Measurements from ENCODE around the gene NID1.
"Not testable (repeated sequence)": the region's sequence is repeated elsewhere in the genome, so short reads cannot be mapped to it uniquely, and the experiment has no call there.

NID1 gene, protein sequence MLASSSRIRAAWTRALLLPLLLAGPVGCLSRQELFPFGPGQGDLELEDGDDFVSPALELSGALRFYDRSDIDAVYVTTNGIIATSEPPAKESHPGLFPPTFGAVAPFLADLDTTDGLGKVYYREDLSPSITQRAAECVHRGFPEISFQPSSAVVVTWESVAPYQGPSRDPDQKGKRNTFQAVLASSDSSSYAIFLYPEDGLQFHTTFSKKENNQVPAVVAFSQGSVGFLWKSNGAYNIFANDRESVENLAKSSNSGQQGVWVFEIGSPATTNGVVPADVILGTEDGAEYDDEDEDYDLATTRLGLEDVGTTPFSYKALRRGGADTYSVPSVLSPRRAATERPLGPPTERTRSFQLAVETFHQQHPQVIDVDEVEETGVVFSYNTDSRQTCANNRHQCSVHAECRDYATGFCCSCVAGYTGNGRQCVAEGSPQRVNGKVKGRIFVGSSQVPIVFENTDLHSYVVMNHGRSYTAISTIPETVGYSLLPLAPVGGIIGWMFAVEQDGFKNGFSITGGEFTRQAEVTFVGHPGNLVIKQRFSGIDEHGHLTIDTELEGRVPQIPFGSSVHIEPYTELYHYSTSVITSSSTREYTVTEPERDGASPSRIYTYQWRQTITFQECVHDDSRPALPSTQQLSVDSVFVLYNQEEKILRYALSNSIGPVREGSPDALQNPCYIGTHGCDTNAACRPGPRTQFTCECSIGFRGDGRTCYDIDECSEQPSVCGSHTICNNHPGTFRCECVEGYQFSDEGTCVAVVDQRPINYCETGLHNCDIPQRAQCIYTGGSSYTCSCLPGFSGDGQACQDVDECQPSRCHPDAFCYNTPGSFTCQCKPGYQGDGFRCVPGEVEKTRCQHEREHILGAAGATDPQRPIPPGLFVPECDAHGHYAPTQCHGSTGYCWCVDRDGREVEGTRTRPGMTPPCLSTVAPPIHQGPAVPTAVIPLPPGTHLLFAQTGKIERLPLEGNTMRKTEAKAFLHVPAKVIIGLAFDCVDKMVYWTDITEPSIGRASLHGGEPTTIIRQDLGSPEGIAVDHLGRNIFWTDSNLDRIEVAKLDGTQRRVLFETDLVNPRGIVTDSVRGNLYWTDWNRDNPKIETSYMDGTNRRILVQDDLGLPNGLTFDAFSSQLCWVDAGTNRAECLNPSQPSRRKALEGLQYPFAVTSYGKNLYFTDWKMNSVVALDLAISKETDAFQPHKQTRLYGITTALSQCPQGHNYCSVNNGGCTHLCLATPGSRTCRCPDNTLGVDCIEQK

DNA sequence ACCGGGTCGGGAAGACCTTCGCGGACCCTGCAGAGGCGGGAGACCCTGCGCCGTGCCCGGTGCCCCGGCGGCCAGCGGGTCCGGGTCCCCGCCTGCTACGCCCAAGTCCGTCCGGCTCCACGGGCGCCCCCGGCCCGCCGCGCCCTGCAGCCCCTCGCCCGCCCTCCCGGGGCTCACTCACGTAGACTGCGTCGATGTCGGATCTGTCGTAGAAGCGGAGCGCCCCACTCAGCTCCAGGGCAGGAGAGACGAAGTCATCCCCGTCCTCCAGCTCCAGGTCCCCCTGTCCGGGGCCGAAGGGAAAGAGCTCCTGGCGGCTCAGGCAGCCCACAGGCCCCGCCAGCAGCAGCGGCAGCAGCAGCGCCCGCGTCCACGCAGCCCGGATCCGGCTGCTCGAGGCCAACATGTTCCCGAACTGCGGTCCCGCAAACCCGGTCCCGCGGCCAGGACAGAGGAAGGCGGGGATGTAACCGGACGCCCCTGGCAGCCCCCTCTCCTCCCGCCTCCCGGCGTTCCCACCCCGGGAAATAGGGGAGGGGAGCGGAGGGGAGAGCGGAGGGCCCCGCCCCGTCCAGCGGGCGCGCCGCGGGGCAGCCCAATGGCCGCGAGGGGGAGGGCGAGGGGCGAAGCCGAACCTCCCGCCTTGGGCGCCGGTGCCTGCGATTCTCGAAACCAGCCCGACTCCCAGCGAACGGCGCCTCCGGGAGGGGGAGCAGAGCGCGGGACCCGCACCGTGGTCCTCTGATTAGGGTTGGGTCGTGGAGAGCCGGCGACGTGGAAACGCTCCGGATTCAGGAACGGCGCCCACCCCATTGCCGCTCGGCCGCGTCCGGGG is at the start of gene NID1:
Gene NID1 (minus strand): TSS at position 417 of the 835 bp plus-strand sequence. CDS start 11 bp downstream, at position 406.
- peak; percentile 39 to 80 for DNase-seq

DNA sequence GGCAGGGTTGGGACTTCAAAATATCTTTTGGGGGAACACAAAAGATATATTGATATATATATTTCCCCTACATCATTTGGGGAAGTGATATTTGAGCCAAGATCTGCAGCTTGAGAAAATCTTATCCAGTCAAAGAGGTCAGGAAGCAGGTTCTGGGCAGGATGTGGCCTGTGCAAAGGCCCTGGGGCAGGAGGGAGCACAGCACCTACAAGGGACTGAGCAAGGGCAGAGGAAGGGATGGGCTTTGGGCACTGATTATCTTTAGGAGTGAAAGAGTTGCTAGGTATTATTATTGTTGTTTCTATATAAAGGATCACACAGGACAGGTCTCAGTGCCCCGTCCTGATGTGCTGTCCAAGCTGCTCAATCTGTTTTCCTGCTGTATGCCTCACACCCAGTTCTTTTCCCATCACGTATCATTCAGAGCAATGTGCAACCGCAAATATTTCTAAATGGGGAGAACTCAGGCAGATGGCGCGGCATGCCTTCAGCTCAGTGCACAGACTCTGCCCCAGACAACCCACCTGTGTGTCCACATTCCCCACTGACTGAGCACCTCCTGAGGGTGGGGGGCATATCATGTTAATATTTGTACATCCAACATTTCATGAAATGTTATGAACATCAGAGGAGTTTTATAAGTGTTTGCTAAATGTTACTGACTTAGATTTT is 49.3 kb upstream of the NID1 start:
- no peak for DNase-seq

DNA sequence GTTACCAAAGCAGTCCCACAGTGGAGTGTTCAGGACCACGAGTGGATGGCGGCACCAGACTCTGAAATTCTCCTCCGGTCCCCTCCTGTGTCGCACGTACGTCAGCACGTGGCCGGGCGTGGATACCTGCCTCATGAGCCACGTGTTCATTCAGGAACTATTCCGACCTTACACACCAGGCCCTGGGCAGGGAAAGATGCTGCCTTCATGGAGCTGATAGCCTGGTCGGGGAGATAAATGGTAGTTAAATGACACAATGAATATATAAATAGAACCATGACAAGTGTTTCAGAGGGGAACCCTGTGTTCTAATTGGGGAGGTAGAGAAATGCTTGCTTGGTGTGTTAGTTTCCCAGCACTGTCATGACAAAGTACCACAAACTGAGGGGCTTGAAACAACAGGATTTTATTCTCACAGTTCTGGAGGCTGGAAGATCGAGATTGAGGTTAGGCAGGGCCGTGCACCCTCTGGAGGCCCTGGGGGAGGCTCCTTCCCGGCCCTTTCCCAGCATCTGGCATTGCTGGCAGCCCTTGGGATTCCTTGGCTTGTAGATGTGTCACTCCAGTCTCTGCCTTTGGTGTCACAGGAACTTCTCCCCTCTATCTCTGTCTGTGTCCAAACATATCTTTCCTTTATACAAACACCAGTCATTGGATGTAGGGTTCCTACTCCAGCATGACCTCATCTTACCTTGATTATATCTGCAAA is 48.6 kb upstream of the NID1 start:
- no peak for DNase-seq

DNA sequence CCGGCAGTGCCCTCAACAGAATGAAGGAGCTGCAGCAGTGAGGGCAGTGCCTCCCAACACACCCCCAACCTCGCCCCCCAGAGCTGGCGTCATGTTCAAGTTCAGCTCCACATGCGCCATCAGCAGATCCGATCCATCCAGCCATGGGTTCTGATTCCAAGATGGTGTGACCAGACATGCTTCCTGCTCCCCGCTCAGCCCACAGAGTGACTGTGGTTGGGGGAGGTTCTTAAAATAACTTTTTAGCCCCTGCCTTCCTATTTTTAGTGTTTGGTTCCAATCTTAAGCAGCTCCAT is 47.4 kb upstream of the NID1 start:
- no peak for DNase-seq

DNA sequence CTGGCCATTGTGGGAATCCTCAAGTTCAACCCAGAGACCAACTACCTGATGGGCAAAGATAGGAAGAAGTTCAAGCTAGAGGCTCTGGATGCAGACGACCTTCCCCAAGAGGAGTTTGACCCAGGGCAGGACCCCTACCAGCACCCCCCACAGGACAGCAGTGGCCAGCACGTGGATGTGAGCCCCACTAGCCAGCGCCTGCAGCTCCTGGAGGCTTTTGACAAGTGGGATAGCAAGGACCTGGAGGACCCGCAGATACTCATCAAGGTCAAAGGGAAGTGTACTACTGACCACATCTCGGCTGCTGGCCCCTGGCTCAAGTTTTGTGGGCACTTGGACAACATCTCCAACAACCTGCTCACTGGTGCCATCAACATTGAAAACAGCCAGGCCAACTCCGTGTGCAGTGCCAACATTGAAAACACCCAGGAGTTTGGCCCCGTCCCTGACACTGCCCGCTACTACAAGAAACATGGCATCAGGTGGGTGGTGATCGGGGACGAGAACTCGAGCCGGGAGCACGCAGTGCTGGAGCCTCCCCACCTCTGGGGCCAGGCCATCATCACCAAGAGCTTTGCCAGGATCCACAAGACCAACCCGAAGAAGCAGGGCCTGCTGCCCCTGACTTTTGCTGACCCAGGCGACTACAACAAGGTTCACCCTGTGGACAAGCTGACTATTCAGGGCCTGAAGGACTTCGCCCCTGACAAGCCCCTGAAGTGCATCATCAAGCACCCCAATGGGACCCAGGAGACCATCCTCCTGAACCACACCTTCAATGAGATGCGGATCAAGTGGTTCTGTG is 46.8 kb upstream of the NID1 start:
- DNase-seq, result no peak

DNA sequence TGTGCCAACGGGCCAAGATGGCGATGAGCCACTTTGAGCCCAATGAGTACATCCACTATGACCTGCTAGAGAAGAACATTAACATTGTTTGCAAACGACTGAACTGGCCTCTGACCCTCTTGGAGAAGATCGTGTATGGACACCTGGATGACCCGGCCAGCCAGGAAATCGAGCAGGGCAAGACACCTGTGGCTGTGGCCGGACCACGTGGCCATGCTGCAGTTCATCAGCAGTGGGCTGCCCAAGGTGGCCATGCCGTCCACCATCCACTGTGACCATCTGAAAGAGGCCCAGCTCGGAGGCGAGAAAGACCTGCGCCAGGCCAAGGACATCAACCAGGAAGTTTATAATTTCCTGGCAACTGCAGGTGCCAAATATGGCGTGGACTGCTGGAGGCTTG is 45.2 kb upstream of the NID1 start:
- no peak for DNase-seq

DNA sequence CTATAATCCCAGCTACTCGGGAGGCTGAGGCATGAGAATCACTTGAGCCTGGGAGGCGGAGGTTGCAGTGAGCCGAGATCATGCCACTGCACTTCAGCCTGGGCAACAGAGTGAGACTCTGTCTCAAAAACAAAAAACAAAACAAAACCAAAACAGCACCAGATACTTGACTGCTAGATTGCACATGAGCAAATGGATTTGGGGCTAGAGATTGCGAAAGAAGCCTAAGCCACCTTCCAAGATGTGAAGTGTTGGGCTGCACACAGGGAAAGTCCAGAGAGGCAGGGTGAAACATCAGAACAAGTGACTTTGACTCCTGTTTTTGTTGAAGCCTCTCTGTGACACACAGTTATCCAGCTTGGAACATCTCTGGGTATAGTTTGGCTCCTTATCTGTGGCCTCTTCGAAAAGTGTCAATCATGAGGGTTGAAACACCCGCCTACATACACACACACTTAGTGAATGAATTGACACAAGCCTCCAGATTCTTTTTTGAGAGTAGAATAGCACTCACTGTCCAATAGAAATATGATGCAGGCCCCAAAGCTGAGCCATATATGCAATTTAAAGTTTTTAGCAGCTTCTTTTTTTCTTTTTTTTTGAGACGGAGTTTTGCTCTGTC is 43.2 kb upstream of the NID1 start:
- DNase-seq, result no peak

DNA sequence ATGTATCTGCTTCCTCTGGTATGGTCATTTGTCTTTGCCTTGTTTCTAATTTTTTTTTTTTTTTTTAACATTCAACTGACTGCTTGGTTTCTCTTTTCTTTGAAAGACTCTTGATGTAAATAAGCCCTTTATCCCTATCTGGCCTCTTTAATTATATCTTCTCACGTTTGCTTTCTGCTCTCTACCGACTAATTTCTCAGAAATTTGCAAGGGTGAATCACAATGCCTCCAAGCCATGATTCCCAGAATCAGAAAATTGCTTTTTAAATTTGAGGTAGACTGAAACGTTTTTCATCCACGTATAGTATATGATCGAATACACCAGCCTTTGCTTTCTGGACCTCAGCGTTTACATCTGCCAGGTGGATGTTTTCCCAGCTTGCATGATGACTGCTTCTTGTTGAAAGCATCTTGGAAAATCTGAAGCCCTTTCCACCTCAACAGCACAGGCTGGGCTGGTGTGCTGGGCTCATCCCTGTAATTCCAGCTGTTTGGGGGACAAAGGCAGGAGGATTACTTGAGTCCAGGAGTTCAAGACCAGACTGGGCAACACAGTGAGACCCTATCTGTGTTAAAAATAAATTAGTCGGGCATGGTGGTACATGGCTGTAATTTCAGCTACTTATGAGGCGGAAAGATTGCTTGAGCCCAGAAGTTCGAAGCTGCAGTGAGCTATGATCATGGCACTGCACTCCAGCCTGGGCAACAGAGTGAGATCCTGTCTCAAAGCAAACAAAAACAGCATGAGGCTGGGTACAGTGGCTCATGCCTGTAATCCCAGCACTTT is 42.4 kb upstream of the NID1 start:
- no peak for DNase-seq

DNA sequence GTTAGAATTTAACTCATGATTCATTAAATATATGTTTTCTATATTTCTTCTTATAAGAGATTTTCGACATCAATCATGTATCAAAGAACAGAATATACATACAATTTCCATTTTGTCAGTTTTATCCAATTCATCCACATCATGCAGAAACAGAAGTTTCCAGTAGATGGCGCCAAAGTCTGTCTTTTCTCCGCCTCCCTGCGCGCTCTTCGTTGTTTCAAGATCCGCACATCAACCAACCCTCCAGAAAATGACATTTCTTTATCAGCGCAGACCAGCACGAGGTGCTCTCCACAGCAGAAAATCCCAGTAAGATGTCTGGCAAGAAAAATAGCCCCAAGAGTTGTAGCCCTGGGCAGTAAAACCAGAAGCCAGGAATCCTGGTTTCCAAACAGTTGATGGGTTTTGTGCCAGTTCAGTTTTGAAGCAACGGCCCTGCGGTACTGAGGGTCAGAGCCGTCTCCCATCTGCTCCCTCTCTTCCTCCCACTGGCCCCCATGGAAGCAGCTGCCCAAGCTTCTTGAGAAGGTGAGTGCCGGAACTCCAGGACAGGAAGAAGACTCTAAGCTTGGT is 38.8 kb upstream of the NID1 start:
- peak; percentile 4 to 54 for DNase-seq

DNA sequence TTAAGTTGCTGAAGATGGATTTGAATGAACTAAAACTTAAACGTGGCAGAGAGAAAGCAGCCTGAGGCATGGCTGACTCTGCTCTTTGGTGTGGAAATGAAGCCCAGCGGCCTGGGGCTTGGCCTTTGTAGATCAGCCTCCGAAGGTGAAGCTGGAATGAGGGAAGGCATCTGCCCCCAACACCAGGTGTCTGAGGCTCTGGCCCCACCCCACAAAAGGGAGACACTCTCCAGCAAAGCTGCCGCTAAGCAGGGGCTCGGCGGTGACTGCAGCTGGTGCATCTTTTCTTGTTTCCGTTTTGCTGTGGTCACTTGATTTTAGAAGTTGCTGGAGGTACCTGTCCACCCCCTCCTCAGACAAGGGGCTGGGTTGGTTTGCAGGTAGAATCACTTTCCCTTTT is 38.2 kb upstream of the NID1 start:
- no peak for DNase-seq

DNA sequence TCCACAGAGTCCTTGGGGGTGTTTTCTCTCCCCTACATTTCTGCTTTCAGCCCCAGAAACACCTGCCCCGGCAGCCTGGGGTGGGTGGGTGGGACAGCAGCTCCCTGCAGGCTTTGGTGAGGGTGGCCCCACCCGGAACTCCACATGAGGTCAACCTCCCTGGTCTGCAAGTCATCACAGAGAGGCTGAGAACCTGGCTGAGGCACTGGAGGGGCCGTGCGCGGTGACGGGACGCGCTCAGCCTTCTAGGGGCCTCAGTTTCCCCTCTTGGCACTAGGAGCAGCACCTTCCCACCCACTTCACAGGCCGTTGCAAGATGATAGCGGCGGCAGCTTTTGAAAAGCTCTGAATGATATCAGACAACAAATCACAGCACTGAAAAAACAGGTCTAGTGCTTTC is 37.7 kb upstream of the NID1 start:
- no peak for DNase-seq

DNA sequence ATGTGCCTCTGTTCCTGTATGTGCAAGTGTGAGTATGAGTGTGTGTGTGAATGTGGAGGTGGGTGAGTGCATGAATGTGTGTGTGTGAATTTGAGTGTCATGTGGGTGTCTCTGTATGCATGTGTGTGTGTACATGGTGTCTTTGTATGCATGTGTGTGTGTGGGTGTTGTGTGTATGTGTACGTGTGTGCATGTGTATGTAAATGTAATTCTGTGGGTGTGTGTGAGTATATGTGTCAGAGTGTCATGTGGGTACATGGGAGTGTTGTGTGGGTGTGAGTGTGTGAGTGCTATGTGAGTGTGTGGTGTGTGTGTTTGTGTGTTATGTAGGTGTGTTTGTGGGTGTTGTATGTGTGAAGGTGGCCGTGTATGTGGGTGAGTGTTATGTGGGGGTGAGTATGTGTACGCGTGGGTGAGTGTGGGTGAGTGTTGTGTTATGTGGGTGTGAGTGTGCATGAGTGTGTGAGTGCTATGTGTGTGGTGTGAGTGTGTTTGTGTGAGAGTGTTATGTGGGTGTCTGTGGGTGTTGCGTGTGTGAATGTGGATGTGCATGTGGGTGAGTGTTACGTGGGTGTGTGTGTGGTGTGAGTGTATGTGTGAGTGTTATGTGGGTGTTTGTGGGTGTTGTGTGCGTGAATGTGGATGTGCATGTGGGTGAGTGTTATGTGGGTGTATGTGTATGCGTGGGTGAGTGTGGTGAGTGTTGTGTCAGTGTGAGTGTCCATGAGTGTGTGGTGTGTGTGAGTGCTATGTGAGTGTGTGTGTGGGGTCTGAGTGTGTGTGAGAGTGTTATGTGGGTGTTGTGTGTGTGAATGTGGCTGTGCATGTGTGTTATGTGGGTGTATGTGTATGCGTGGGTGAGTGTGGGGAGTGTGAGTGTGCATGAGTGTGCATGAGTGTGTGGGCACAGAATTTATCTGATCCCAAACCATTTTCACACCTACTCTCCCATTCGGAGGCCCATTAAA is 36.6 kb upstream of the NID1 start:
- no peak for DNase-seq

DNA sequence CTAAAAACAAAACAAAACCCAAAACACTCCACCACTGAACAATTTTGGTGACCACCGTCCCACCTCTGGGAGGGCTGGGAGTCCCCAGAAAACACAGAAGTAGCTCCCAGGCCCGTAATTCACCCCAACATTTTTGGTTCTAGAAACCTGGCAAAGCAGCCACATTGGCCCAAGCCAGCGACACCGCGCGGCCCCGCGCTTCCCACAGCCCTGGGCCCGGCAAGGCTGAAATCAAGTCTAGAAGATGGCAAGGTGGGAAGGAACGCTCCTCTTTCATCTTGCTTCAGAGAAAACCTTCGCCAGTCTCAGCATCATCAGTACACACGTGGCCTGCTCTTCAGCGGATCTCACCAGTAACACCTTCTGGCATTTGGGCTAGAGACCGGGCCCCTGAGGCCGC is 35.9 kb upstream of the NID1 start:
- no peak for DNase-seq

DNA sequence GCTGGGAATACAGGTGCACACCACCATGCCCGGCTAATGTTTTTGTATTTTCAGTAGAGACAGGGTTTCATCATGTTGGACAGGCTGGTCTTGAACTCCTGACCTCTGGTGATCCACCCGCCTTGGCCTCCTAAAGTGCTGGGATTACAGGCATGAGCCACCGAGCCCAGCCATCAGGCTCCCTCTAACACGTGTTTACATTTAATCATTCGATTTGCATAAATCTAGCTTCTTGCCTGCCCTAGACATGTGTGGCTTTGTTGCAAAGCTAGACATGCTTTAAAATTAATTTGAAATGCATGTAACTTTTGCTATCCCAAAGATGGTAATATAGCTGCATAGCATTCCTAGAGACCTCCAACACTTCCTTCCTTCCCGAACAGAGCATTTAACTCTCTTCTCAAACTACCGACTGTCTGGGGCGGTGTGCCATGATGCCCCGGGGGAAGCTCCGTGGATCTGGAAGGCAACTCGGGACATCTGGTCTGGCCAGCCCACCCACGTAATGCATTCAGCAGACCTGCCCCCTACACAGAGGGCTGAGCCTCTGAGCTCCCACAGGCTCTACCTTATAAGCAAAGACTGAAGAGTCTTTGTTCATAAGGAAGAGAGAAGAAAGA is 34.6 kb upstream of the NID1 start:
- DNase-seq, result peak in 1 of 2 experiments; percentile 40

DNA sequence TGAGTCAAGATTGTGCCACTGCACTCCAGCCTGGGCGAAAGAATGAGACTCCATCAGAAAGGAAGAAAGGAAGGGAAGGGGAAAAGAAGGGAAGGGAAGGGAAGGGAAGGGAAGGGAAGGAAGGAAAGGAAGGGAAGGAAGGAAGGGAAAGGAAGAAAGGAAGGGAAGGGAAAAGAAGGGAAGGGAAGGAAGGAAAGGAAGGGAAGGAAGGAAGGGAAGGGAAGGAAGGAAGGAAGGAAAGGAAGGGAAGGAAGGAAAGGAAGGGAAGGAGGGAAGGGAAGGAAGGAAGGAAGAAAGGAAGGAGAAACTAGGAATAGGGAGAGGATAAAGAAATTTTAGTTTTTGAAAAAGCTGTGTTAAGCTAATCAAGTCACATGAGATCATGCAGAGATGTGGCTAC is 33.4 kb upstream of the NID1 start:
- DNase-seq, result no peak

DNA sequence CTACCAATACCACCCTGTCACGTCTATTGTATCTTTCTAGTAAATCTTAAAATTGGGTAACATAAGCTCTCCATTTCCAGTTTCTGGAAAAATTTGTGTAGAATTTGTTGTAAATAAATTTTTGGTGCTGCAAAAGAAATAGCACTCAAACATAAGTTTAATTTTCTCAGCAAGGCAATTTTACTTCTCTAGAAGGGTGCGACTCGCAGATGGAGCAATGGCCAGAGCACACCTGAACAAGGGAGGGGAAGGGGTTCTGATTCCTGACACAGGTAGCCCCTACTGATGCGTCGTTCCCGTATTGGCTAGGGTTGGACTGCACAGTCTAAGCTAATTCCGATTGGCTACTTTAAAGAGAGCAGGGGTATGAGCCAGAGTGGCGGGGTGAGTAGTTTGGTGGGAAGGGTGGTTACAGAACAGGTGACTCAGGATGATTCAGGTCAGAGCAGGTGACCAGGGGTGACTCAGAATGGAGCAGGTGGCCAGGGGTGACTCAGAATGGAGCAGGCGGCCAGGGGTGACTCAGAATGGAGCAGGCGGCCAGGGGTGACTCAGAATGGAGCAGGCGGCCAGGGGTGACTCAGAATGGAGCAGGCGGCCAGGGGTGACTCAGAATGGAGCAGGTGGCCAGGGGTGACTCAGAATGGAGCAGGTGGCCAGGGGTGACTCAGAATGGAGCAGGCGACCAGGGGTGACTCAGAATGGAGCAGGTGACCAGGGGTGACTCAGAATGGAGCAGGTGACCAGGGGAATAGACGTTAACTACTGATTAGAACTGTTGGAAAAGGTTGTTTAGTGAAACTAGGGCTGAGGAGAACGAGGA is 32.0 kb upstream of the NID1 start:
- not testable (repeated sequence) for DNase-seq
